A673 (cell line): ENCODE measurements around the gene BLVRB. TPM values are rescaled to one million over a fixed set of nuclear protein-coding genes. Genes with fewer than 3 reads are reported as not detected.
"Not testable (repeated sequence)": the region's sequence is repeated elsewhere in the genome, so short reads cannot be mapped to it uniquely, and the experiment has no call there.

Source experiments
- BruUV-seq: library from RNA; stranded (reverse); fragments of 400-500 nt; replicated peaks from 2 replicates; lab custom pipeline; 2021; lab: Mats Ljungman, UMichigan
- CTCF ChIA-PET: fragments of 300-600 bp; sonication (Branson Sonifier 250); formaldehyde crosslinking; loops from one replicate; lab custom pipeline; 2022; ENCODE audit warnings: antibody characterized with exemption; lab: Charles Lee
- POLR2A ChIA-PET: fragments of 300-600 bp; sonication (Branson Sonifier 250); formaldehyde crosslinking; loops from one replicate; lab custom pipeline; 2022; ENCODE audit warnings: antibody characterized with exemption; ENCODE audit not compliant: low non-redundant PET; lab: Charles Lee
- DNase-seq: peaks from one replicate; pipeline ENCODE4 v3.0.0-alpha.2; 2015; ENCODE audit warnings: low spot score
- H3K27ac ChIP-seq: fragments of 200-600 bp; sonication (generic); 2 replicates; pipeline ENCODE4 v1.5.1; 2016; ENCODE audit warnings: mixed run types, low read depth, mild to moderate bottlenecking, mixed read lengths, antibody characterized with exemption, low read length; ENCODE audit not compliant: poor library complexity, severe bottlenecking
- H3K27me3 ChIP-seq: fragments of 200-600 bp; sonication (generic); replicated peaks from 2 replicates; pipeline ENCODE4 v1.6.1; 2017; ENCODE audit warnings: mixed run types, low read depth, mild to moderate bottlenecking, mixed read lengths, antibody characterized with exemption, low read length; ENCODE audit not compliant: insufficient read depth, poor library complexity
- H3K36me3 ChIP-seq: fragments of 200-600 bp; sonication (generic); 2 replicates; pipeline ENCODE4 v1.6.1; 2016; ENCODE audit warnings: mixed run types, mild to moderate bottlenecking, mixed read lengths, antibody characterized with exemption, low read length; ENCODE audit not compliant: insufficient read depth, poor library complexity, severe bottlenecking
- H3K4me1 ChIP-seq: fragments of 200-600 bp; sonication (generic); 2 replicates; pipeline ENCODE4 v1.6.1; 2017; ENCODE audit warnings: mixed run types, mild to moderate bottlenecking, mixed read lengths, antibody characterized with exemption, low read length; ENCODE audit not compliant: insufficient read depth, poor library complexity, severe bottlenecking
- H3K4me3 ChIP-seq: fragments of 200-600 bp; sonication (generic); 2 replicates; pipeline ENCODE4 v1.5.1; 2016; ENCODE audit warnings: low read depth, mixed run types, mild to moderate bottlenecking, mixed read lengths, low read length; ENCODE audit not compliant: poor library complexity, severe bottlenecking
- H3K9me3 ChIP-seq: fragments of 200-600 bp; sonication (generic); 2 replicates; pipeline ENCODE4 v1.6.1; 2016; ENCODE audit warnings: mixed run types, low read depth, mild to moderate bottlenecking, mixed read lengths, antibody characterized with exemption, low read length; ENCODE audit not compliant: poor library complexity, severe bottlenecking
- CTCF ChIP-seq: fragments of 300-800, 200-600 bp; sonication (generic); conservative IDR thresholded peaks from 2 replicates; pipeline ENCODE4 v1.5.1; 2017; ENCODE audit warnings: low read depth, mild to moderate bottlenecking, antibody characterized with exemption, low read length, moderate library complexity, mixed read lengths
- EZH2 ChIP-seq: fragments of 200-600 bp; sonication (generic); IDR thresholded peaks from 2 replicates; pipeline ENCODE4 v1.6.1; 2017; ENCODE audit warnings: borderline replicate concordance, low read depth, mild to moderate bottlenecking, mixed read lengths, antibody characterized with exemption, low read length; ENCODE audit not compliant: poor library complexity, severe bottlenecking
- intact Hi-C: fragments of 100-400 bp; cut with micrococcal nuclease; formaldehyde crosslinking; loops from one replicate; pipeline ENCODE4 v1.10.0; 2022; ENCODE audit not compliant: unreplicated experiment
- total RNA-seq: library from RNA; stranded (reverse); gene quantifications from 2 replicates; pipeline ENCODE4 v1.2.3, GENCODE V29; 2021

Gene BLVRB
- total RNA-seq, 1 experiment from 2014 or later, result 36.1 TPM

- DNase-seq, result no peak
- intact Hi-C loops, result no loop called here
- TF ChIP-seq EZH2, result no peak
- TF ChIP-seq CTCF, result no peak
- CTCF ChIA-PET, result no interaction called here
- H3K4me1 ChIP-seq, result no peaks in the 10 kb centered on the region
- POLR2A ChIA-PET, result no interaction called here
- no peaks in the 10 kb centered on the region for H3K27me3 ChIP-seq
- no peaks in the 10 kb centered on the region for H3K36me3 ChIP-seq
- no peak overlapping the region for H3K4me3 ChIP-seq
- BruUV-seq, result no TSS peak
- no peaks in the 10 kb centered on the region for H3K9me3 ChIP-seq
- no peak overlapping the region for H3K27ac ChIP-seq
Measured at GRCh38 chr19:40502081-40502480, 36.5 kb upstream of the BLVRB start.

- Histone ChIP-seq H3K36me3 (no peaks in the 10 kb centered on the region), H3K27ac (no peak overlapping the region), H3K4me3 (no peak overlapping the region), H3K9me3 (no peaks in the 10 kb centered on the region), H3K27me3 (no peaks in the 10 kb centered on the region), H3K4me1 (no peaks in the 10 kb centered on the region)
- intact Hi-C loops, result no loop called here
- DNase-seq, result no peak
- ChIA-PET CTCF (no interaction called here), POLR2A (no interaction called here)
- no peak for TF ChIP-seq CTCF
- no peak for TF ChIP-seq EZH2
- no TSS peak for BruUV-seq
Measured at GRCh38 chr19:40501599-40501998, 36.1 kb upstream of the BLVRB start.

GRCh38 chr19:40500678-40501530, 35.4 kb upstream of the BLVRB start:
- POLR2A ChIA-PET, CTCF ChIA-PET, H3K4me1 ChIP-seq, intact Hi-C loops, BruUV-seq, H3K27me3 ChIP-seq, H3K9me3 ChIP-seq, H3K4me3 ChIP-seq, H3K27ac ChIP-seq, DNase-seq, H3K36me3 ChIP-seq: not testable (repeated sequence)

- H3K36me3 ChIP-seq, result no peaks in the 10 kb centered on the region
- H3K27ac ChIP-seq, result no peak overlapping the region
- DNase-seq, result no peak
- H3K27me3 ChIP-seq, result no peaks in the 10 kb centered on the region
- TF ChIP-seq CTCF, result no peak
- no peak for TF ChIP-seq EZH2
- no TSS peak for BruUV-seq
- no peaks in the 10 kb centered on the region for H3K4me1 ChIP-seq
- no peaks in the 10 kb centered on the region for H3K9me3 ChIP-seq
- no peak overlapping the region for H3K4me3 ChIP-seq
- CTCF ChIA-PET, result no interaction called here
- POLR2A ChIA-PET, result no interaction called here
- intact Hi-C loops, result no loop called here
Measured at GRCh38 chr19:40499320-40499719, 33.8 kb upstream of the BLVRB start.
